GM18508 (cell line): Measurements from ENCODE around the gene FHL1.
"Not testable (repeated sequence)": the region's sequence is repeated elsewhere in the genome, so short reads cannot be mapped to it uniquely, and the experiment has no call there.

Source experiments
- ATAC-seq: cut with Tn5 transposase; IDR thresholded peaks from one replicate; pipeline ENCODE4 v1.9.1; 2021; ENCODE audit warnings: moderate number of reproducible peaks; ENCODE audit not compliant: insufficient read depth, unreplicated experiment

Gene FHL1

DNA sequence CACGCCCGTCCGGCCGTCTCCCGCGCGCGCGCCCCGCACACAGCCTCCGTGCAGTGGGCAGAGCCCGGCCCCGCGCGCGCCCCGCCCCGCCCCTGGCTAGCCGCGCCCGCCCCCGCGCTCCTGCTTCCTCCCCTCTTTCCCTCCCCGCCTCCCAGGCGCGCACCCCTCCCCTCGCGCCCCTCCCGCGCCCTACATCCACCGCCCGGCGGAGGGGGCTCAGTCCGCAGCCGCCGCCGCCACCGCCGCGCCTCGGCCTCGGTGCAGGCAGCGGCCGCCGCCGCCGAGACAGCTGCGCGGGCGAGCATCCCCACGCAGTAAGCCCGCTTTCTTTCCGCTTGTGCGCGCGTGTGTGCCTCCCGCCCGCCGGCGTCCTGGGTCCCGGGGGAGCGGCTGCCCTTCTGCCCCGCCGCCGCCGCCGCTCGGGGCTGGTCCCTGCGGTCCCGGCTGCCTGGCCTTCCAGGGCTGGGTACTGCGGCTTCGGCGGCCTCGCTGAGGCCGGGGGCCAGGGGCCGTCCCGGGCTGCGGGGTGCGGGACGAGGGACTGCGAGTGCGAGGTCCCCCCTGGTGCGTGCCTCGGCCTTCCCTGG lies at the start of gene FHL1:
FHL1 (plus strand) TSS at position 219 of the 587 bp plus-strand sequence.
- no peak for ATAC-seq

DNA sequence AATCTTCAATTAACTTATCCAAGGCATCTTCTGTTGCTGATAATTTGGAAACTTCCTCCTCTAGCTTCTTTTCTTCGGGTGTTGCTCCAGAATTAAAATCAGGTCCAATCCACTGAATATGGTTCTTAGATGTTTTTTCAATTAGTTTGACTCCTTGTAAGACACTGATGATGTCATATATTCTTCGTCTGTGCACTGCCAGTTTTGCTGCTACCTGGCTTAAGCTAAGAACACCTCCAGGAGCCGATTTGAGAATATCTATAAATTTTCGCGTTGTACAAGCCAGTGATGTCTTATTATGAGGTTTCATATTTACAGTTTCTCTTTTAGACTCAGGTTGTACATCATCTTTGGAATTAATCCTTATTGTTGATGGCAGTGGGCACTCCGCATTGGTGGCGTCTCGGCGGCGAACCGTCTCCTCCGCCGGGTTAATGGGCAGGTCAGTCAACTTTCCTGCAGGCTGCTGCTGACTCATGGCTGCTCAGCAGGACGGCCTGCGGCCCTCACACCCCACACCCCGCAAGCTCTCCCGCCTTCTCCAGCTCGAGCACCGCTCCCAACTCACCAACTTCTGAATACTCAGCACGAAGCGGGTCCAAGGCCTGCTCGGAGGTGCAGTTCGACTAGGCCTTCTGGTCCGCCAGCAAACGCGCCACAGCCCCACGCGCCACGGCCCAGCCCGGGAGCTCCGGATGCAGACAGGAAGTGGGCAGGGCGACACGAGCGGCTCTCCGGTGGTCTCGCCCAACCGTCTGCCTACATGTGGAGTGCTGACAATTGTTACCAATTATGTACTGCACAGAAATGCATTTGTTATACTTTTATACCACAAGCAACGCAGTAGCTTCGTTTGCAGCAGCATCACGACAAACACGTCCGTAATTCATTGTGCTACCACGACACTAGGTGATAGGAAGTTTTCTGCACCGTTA lies 49.2 kb upstream of the FHL1 start:
- no peak for ATAC-seq

- no peak for ATAC-seq
These were observed 42.4 kb upstream of the FHL1 start for GRCh38 chrX:136104936-136105335.

- no peak for ATAC-seq
These were observed 40.3 kb upstream of the FHL1 start for GRCh38 chrX:136106920-136107528.

DNA sequence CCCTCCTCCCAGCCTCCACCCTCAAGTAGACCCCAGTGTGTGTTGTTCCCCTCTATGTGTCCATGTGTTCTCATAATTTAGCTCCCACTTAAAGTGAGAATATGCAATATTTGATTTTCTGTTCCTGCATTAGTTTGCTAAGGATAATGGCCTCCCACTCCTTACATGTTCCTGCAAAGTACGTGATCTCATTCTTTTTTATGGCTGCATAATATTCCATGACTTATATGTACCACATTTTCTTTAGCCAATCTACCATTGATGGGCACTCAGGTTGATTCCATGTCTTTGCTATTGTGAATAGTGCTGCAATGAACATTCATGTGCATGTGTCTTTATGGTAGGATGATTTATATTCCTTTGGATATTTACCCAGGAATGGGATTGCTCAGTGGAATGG lies 38.4 kb upstream of the FHL1 start:
- ATAC-seq = not testable (repeated sequence)

DNA sequence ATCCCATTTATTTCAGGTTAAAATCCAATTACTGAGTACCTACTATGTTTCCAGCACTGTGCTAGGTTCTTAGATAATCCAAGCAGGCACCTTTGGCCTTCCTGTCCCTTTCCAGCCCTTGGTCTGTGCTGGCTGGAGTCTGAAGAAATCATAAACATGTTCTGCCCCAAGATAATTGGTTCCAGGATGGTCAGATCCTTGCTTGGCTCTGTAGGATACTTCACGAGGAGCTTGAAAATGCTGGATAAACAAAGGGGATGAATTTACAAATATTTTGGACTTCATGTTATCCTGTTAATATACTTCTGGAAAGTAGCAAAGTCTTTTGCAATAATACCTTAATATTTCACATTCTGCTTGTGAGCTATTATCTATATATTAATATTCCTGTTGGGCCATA lies 35.0 kb upstream of the FHL1 start:
- ATAC-seq = no peak

- ATAC-seq = no peak
These were observed 34.6 kb upstream of the FHL1 start for GRCh38 chrX:136112778-136113177.

DNA sequence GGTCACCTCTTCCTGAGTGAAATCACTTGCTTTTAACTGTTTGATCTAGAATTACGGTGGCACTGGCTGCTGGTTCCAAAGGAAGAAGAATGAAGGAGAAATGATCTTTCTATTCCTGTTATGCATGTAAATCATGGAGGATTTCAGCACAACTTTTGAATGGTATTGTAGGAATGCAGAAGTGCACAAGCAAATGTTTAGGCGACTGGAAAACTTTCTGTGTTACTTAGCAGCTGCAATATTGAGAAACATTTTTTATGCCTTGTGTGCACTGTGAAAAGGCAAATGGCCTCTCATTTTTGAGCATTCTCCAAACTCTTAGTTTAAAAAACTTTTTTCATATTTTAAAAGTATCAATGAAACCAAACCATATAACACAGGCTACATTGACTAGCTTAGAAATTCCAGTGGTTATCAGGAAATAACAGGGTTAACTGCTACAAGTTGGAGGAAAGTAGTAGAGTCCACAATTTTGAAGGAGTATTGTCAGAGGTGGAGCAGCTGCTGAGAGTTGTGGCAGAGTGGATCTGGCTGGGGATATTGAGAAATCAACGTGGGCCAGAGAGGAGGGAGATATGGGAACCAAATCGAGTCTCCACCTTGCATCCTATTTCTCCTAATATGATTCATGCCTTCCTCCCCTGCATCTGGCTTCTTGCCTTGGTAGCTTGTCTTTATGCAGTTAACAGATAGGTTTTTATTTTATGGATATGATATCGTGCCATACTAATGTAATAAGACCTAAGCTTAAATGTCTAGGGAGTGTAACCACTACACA lies 32.0 kb upstream of the FHL1 start:
- ATAC-seq = no peak

GRCh38 chrX:136115904-136116297 lies 31.4 kb upstream of the FHL1 start:
- ATAC-seq = no peak

DNA sequence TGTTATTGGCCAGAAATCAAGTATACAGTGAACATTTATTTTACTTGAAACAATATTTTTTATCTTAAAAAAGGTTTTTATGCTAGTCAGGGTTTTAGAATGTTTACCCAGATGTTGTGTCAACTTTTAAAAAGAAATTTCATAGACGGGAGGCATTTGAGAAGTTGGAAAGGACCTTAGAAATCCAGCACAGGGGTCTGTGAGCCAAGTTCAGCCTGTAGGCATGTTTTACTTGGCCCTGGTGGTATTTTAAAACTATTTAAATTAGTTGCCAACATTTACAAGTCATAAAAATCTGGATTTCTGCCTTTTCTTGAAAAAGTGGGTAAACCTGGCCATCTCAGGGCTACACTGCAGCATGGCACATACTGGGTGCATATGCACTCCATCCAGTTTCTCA lies 25.5 kb upstream of the FHL1 start:
- no peak for ATAC-seq

DNA sequence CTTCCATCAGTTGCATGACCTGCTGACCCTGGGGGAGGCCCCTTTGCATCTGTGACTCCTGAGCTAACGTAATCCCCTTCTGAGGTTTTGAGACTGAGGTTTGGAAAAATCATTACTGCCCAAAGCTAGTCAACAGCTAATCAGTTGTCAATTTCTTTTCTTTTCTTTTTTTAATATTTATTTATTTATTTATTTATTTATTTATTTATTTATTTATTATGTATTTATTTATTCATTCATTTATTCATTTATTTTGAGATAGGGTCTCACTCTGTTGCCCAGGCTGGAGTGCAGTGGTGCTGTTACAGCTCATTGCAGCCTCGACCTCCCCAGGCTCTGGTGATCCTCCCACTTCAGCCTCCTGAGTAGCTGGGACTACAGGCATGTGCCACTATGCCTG lies 25.1 kb upstream of the FHL1 start:
- ATAC-seq = no peak

GRCh38 chrX:136125106-136125505 lies 22.2 kb upstream of the FHL1 start:
- ATAC-seq = no peak

DNA sequence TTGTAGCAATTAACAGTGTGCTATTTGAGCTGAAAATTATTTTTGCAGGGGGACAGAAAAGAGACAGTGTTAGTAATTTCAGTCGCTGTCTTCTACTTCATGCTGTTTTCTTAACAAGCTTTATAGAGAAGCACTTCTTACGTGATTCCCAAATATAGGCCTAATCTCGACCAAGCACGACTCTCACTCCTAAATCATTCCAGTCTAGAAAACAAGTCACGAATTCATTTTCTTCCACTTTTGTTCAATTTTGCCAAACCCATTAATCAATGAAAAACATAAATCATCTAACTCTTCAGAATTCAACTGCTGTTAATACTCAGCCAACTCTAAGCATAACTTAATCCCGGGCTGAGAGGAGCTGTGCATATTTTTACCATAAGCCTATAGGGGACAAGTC lies 21.0 kb upstream of the FHL1 start:
- ATAC-seq = no peak

DNA sequence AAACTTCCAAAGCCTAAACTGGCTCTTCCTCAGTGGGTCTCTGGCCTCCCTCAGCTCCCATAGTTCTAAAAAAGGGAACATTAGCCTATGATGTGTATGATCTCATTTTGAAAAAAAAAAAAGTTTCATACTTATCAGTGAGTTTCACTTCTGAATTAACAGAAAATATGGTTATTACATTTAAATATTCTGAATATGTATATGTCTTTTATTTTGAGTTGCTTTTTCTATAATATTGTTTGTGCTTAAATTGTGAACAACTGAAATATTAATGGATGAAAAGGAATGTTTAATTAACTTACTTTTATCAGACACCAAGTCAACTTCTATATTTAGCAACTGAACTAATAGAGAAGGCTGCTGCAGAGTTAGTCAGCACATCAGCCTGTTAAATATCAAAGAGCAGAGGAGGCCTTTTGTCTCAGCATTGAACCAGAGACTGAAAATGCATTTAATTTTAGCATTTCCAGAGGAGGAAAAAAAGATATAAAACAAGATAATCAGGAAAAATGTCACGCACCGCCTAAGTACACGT lies 20.4 kb upstream of the FHL1 start:
- no peak for ATAC-seq

GRCh38 chrX:136128743-136129142 lies 18.6 kb upstream of the FHL1 start:
- ATAC-seq = no peak

GRCh38 chrX:136130931-136131833 lies 16.2 kb upstream of the FHL1 start:
- no peak for ATAC-seq

DNA sequence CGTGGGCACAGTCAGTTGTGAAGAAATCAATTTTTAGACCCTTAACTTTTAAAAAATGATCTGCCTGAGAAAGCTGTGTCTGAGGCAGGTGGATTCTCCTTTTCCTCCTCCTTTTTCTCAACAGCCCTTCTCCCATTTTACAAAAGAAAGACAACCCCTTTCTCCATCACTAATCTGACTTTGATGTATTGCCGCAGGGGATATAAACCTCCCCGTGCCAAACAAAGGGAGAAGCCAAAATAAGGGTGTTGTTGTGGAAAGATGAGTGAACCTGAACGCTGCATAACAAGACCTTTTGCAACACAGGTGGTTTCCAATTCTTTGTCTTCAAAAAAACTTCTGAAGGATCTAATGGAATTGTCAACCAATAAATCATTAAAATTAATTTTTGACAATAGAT lies 8.4 kb upstream of the FHL1 start:
- no peak for ATAC-seq

GRCh38 chrX:136141569-136141968 lies 5.8 kb upstream of the FHL1 start:
- ATAC-seq = no peak

DNA sequence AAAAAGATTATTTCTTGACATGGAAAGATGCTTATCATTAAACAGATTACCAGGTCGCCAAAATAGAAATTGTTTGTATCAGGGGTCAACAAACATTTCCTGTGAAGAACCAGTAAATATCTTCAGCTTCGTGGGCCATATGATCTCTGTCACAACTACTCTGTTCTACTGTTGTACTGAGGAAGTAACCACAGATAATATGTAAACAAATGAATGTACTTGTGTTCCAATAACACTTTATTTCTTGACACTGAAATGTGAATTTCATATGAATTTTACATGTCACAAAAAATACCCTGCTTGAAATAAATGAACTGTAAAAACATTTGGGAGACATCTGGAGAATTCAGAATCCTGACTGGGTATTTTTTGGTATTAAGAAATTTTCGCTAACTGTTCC lies 4.7 kb upstream of the FHL1 start:
- ATAC-seq = no peak
